ENCODE data around the gene PRICKLE2. TPM values are rescaled to one million over a fixed set of nuclear protein-coding genes. Genes with fewer than 3 reads are reported as not detected.

The PRICKLE2 gene
- total and polyA plus RNA-seq, 3 donors from 2014 or later, result 5.5 to 10.1 (median 9.1) TPM

- peak overlapping the region in 1 of 2 donors; percentile 5 for H3K27ac ChIP-seq
- H3K4me1 ChIP-seq, result peaks cover 8% of the 10 kb centered on the region
- no peak for DNase-seq
- no peak overlapping the region for H3K4me3 ChIP-seq
- TF ChIP-seq, protein P1, sequence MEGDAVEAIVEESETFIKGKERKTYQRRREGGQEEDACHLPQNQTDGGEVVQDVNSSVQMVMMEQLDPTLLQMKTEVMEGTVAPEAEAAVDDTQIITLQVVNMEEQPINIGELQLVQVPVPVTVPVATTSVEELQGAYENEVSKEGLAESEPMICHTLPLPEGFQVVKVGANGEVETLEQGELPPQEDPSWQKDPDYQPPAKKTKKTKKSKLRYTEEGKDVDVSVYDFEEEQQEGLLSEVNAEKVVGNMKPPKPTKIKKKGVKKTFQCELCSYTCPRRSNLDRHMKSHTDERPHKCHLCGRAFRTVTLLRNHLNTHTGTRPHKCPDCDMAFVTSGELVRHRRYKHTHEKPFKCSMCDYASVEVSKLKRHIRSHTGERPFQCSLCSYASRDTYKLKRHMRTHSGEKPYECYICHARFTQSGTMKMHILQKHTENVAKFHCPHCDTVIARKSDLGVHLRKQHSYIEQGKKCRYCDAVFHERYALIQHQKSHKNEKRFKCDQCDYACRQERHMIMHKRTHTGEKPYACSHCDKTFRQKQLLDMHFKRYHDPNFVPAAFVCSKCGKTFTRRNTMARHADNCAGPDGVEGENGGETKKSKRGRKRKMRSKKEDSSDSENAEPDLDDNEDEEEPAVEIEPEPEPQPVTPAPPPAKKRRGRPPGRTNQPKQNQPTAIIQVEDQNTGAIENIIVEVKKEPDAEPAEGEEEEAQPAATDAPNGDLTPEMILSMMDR (IDR thresholded peaks at IDR 0.05), result no peak
- TF ChIP-seq POLR2A (IDR thresholded peaks at IDR 0.05), result no peak
- WGBS, 2 donors, result 54 to 65% methylated on average over 4 of the region's 4 CpGs
- intact Hi-C loops (cut with DNase I; ENCODE audit: low total_unique reads), result no loop called here
- H3K9me3 ChIP-seq, result no peaks in the 10 kb centered on the region
- no peaks in the 10 kb centered on the region for H3K36me3 ChIP-seq (ENCODE audit: low read depth, missing control alignments)
- no peaks in the 10 kb centered on the region for H3K27me3 ChIP-seq
Measured at GRCh38 chr3:64260431-64260830, 35.2 kb upstream of the PRICKLE2 start.

DNA sequence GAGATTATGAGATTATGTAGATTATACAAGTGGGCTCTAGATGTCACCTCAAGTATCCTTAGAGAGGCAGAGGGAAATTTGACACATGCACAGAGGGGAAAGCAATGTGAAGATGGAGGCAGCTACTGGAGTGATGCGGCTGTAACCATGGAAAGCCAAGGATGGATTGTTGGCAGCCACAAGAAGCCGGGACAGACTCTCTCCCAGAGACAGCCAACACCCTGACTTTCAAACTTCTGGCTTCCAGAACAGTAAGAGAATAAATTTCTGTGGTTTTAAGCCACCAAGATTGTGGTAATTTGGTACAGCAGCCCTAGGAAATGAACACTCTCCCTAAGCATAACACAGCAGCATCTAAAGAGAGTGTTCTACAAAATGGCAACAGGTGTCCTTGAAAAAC, 34.4 kb upstream of the PRICKLE2 start:
- Histone ChIP-seq H3K9me3 (no peaks in the 10 kb centered on the region), H3K27me3 (no peaks in the 10 kb centered on the region), H3K4me1 (peaks cover 6% of the 10 kb centered on the region), H3K4me3 (no peak overlapping the region), H3K27ac (no peak overlapping the region), H3K36me3 (ENCODE audit: low read depth, missing control alignments) (no peaks in the 10 kb centered on the region)
- DNase-seq, result no peak
- intact Hi-C loops (cut with DNase I; ENCODE audit: low total_unique reads), result no loop called here
- no peak for TF ChIP-seq POLR2A (IDR thresholded peaks at IDR 0.05)
- TF ChIP-seq, protein P1 (IDR thresholded peaks at IDR 0.05), result no peak
- 72 to 76% methylated on average over 2 of the region's 2 CpGs for WGBS, 2 donors

DNA sequence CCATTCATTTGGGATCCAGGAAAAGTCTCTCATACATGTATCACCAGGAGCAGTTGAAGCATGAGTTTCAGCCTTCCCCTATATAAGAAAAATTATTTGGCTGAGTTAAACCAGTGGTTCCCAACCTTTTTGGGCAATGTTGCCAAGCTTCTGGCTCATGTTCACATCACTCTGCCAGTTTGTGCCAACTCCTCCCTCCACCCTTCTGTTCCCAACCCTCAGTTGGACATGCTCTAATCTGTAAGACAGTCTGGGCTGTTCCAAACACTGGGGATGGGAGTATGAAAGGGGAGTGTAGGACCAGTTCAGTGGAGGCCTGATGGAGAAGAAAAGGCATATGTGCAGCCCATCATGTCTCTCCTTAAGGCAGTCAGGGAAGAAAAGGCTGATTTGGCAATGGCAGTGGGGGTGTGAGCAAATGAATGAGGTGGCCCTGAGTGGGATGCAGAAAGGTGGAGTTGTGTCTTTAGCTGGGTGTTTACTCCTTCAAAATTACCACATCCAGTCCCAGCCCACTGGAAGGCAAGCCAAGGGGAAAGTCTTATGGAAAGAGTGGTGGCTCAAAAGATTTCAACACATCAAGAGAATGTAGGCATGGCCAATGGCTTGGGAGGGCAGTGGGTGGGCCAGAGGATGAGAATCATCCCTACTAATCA, 32.0 kb upstream of the PRICKLE2 start:
- no peak for DNase-seq
- TF ChIP-seq, protein P1 (IDR thresholded peaks at IDR 0.05), result no peak
- no peak for TF ChIP-seq POLR2A (IDR thresholded peaks at IDR 0.05)
- intact Hi-C loops (cut with DNase I; ENCODE audit: low total_unique reads), result no loop called here
- Histone ChIP-seq H3K4me1 (no peaks in the 10 kb centered on the region), H3K27me3 (no peaks in the 10 kb centered on the region), H3K36me3 (ENCODE audit: low read depth, missing control alignments) (no peaks in the 10 kb centered on the region), H3K27ac (no peak overlapping the region), H3K4me3 (no peak overlapping the region), H3K9me3 (no peaks in the 10 kb centered on the region)

DNA sequence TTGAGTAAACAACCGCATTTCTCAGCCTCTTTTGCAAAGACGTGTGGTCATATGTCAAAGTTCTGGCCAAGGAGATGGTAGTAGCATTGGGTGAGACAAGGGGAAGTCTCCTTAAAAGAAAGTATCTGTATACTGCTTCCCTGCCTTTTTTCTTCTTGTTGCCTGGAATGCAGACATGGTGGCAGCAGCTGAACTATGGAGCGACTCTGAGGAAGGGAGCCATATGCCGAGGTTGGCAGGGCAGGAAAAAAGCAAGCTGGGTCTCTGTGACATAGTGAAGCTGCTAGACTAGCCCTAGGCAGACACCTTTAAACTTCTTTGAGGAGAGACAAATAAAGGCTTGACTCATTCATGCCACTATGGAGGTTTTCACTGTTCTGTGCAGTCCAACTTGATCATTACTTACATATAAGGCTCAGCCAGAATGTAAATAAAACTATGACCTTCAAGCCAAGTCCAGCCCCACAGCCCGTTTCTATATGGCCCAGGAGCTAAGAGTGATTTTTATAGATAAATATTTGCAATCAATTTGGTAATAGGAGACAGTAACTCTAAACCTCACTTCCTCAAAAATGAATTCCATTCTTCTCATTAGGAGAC, 30.6 kb upstream of the PRICKLE2 start:
- intact Hi-C loops (cut with DNase I; ENCODE audit: low total_unique reads), result no loop called here

More for the DNA sequence above, 30.6 kb upstream of the PRICKLE2 start:
- WGBS, 2 donors, result 90 to 91% methylated on average over 5 of the region's 5 CpGs
- no peak overlapping the region for H3K27ac ChIP-seq
- no peaks in the 10 kb centered on the region for H3K27me3 ChIP-seq
- H3K4me1 ChIP-seq, result no peaks in the 10 kb centered on the region
- no peaks in the 10 kb centered on the region for H3K9me3 ChIP-seq
- H3K36me3 ChIP-seq (ENCODE audit: low read depth, missing control alignments), result no peaks in the 10 kb centered on the region
- H3K4me3 ChIP-seq, result no peak overlapping the region
- TF ChIP-seq POLR2A (IDR thresholded peaks at IDR 0.05), result no peak
- TF ChIP-seq, protein P1 (IDR thresholded peaks at IDR 0.05), result no peak
- DNase-seq, result no peak

Data from testis (tissue), 3 donors.